DMS153 treated with DMSO at 0.1 percent for 48 hours (cell line): ENCODE data around the gene TEX48.
A peak's percentile ranks its signal among the peaks of the same experiment; 100 is the strongest.

Experiments
- DNase-seq: peaks from one replicate; lab custom pipeline; 2025; ENCODE audit not compliant: unreplicated experiment; lab: John Stamatoyannopoulos, UW

The TEX48 gene

DNA sequence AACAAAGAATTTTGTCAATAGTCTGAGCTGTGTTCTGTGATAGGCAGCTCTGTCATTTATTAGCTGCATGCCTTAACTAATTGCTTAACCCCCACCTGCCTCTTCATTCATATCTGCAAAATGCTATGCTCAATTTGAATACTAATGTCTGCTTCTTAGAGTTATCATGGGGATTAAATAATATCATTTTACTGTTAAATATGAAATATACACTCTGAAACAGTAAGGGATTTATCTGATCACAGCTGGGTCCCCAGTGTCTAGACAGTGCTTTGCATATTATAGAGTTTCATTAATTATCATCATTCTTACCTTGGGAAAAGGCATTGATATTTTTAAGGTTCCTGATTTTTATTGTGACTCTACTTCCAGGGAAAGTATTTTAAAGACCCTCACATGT is 12.0 kb downstream of the TEX48 start:
- DNase-seq: no peak

DNA sequence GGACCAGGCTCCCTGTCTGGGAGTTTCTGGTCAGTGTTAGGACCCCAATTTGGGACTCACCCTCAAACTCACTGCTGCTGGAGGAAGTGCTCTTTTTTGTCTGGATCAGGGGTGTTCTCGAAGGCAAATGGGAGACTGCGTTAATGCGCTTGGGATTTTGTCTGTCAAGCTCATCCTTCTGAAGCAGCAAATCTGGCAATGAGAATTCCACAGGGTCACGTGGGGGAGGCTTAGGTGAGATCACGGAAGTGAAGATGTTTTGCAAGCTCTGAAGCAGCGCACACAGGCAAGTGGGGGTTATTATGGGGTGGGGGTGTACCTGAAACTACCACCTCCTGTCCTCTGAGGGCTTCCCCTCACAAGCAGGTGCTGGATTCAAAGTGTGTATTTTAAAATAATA is 13.8 kb downstream of the TEX48 start:
- DNase-seq: no peak

DNA sequence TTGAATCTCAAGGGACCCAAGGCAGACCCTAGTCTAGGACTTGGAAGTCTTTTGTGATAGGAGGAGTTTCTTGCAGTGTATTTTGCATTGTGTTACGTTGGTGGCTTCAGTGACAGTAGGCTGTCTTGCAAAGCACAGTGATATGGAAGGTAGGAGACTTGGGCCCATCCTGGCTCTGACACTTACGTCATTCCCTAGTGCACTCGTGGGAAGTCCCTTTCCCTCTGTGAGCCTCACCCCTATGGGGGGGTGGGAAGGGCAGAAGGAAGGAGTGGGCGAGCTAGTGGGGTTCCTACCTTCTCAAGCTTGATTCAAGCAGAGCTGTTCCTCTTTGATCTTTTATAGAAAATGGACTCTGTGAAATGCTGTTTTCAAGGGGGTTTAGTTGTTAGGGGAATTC is 15.1 kb downstream of the TEX48 start:
- no peak for DNase-seq

DNA sequence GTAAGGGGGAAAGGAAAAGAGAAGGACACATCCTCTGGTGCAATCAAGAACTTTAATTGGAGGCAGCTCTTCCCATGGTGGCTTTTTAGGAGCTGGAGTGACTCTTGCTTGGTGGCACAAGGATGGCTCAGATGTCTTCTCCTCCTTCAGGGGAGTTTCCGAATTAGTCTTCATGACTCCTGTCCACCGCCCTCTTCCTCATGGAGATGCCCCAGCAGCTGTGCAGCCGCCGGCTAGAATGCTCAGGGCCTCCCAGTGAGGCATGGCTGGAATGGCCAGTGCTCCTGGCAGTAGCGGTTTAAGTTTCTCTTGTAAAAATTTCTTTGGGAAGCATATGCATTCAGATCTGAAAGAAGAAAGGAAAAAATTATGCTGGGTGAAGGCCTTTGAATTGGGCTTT is 15.6 kb downstream of the TEX48 start:
- no peak for DNase-seq

DNA sequence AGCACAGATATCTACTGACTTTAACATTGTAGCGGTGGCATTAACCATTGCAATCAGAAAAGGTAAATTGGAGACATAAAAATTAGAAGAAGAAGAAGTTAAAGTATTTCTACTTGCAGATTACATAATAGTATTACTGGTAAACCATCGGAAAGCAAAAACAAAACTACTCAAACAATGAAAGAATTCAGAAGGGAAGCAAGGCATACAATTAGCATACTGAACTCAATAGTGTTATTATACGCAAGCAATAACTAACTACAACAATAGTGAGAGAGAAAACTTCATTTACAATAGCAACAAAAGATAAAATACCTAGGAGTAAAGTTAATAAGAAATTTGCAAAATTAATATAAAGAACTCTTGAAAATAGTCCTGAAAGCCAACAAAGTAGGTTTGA is 17.8 kb downstream of the TEX48 start:
- DNase-seq: no peak

DNA sequence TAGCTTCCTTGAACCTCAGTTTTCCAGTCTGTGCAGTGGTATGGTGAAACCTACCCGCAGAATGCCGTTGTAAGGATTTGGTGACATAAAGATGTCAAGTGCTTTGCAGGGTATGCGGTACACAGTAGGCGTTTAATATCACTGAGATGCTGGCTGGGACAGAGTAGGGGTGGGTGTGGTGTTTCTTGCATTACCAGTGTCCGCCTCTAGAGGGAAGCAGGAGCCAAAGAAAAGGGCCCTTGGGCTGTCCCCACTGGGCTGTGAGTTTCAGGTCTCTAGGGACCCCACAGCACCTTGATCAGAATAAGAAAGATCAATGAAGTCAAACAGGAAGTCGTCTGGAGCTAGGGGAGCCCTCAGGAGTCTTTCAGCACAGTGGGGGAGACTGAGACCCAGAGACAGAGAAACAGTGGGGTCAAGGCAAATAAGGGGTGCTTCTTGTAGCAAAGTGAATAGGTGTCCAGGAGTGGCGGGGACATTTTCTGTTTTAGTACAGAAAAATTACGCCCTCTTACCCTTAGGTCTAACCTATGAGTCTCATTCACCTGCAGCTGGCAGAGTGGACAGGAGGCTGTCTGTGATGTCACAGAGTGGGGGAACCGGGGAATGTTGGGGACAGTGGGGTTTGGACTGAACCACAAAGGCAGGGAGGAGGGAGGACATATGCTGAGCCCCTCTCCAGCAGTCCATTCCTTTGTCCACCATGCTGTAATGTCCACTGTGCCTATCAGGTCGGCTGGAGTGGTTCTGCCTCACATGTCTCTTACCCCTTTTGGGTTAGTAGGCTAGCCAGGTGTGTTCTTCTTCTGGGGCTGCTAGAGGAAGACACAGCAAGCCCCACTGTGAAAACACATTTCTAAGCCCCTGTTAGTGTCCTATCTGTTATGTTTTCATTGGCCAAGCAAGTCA is 19.7 kb downstream of the TEX48 start:
- DNase-seq: peak; percentile 45

DNA sequence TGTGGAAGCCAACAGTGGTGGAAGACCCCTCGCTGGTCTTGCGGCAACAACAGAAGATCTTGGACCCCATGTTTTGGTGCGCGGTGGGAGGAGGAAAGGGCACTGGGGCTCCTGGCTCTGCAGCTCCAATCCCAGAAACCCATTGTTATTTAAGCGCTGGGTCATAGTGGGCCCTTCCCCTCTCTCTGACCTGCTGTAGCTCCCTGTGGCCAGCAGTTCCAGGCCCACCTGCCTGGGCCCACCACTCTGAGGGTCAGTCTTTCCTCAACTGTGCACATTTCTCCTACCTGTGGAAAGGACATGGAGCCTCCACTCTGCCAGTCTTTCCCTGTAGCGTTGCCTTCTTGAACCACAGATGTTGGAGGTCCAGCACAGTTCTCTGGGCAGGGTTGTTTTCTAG is 24.3 kb downstream of the TEX48 start, which contains the start of gene TEX53:
TSS of gene TEX53 (minus strand) at position 101 of the 400 bp plus-strand sequence. CDS start at position 70, 31 bp downstream.
- no peak for DNase-seq

DNA sequence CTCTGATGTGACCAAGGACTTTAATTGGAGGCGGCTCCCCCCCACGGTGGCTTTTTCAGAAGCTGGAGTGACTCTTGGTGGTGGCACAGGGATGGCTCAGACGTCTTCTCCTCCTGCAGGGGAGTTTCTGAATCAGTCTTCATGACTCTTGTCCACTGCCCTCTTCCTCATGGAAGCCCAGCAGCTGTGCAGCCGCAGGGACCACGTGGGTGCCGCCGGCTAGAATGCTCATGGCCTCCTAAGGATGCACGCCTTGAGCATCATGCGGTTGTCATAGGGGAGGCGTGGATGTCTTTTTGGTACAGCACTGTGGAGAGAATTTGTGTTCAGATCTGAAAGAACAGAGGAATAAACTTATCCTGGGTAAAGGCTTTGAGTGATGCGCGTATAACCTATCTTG is 25.7 kb downstream of the TEX48 start:
- DNase-seq: no peak

DNA sequence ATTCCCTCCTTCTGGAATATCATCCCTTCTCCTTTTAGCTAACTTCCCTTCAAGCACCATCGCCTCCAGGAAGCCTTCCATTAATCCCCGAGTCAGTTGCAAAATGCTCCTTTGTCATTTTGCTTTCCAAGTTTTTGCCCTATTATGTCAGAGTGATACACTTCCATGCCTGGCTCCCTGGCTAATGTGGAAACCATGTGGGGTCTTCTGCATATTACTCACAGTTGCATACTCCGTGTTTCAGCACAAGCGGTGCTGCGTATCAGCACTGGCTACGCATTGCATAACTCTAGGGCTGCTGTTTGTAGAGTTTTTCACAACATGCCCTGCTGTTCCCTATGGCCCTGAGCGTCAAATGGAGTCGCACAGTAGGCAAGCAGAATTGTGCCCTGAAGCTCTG is 26.3 kb downstream of the TEX48 start:
- DNase-seq: no peak

DNA sequence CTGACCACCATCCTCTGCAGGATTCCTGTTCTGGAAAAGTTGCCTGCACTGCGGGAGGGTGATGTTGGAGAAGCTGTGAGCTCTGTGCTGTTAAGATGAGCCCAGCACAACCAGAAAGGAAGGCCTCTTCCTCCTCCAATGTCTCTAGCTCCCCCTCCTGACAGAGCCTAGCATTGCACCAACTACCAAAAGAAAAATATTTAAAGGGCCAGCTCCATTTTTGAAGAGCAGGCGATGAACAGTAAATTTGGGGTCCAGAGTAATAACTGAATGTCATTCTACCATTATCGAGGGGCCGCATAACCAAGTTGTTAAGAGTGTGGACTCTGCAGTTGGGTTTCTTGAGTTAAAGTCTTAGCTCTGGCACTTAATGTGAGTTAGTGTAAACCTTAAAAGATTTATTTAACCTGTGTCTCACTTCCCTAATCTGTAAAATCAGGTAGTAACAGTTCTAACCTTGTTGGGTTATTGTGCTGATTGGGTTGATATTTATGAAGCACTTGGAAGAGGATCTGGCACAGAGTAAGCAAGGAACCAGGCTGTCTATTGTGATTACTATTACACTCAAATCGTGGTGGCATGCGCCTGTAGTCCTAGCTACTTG is 28.3 kb downstream of the TEX48 start:
- DNase-seq: peak; percentile 34

DNA sequence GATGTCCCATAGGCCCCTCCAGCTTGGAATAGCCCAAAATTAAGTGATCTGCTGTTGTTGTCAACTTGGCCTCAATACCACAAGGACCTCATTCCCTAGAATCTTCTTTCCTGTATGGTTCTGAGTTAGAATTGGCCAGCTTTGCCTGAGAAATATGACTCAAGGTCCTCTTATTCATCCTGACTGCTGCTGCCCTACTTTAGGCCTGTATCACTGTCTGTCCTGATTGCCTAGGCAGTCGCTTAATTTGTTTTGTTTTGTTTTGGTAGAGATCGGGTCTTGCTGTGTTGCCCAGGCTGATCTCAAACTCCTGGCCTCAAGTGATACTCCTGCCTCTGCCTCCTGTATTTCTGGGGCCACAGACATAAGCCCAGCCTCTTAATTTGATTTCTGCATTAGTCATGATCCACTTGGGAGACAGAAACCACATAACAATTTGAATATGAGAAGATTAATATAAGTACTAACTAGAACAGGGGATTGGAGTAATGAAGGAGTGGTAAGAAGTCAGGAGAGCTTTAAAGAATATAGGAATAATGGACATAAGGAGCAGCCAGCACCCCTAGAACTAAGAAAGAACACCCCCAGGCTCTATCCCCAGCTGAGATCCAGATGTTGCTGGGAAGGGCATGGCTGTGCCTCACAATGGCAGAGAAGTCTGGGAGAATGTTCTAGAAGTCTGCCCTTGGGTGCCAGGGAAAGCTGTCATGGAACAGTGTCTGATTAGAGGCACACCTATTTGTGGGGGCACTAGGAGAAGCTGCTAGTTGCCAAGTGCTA is 29.0 kb downstream of the TEX48 start:
- DNase-seq: no peak

DNA sequence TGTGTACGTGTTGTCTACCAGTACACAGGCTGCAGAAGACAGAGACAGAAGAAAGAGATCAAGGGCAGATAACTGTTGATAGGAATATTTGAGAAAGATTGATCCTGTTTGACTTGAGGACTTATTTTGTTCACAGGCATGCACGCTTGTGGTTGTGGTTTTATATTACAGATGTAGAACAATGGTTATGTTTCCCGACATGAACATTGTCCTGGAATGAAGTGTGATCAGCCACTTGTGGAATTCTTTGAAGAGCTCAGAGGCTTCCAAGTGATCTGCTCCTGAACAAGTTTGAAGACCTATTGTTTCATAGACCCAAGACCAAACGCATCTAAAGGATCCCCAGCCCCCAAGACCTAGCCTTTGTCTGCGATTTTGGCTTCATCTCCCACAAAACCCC is 38.1 kb downstream of the TEX48 start:
- DNase-seq: no peak

DNA sequence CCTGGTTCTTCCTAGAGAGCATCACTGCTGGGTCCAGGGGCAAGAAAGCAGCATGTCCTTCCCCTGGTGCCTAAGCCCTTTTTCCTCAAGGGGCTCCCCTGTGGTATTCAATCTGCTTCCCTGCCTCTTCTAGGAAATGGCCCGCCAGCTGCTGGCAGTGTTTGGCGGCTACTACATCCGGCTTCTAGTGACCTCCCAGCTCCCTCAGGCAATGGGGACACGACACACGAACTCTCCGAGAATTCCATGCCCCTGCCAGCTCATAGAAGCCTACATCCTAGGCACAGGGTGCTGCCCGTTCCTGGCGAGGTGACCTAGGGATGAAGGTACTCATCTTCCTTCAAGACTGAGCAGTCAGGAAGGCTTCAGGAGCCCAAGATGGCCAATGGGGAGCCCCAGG is 39.0 kb downstream of the TEX48 start:
- DNase-seq: no peak

DNA sequence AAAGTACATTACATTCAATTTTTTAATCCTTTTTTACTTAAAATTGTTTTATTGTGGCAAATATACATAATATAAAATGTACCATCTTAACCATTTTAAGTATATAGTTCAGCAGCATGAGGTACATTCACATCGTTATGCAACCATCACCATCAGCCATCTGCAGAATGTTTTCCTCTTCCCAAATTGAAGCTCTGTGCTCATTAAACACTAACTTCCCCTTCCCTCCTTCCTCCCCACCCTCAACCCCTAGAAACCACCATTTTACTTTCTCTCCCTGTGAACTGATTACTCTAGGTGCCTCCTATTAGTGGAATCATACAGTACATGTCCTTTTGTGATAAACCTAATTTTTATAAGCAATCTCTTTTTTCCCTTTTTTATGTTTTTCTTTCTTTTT is 40.0 kb downstream of the TEX48 start:
- no peak for DNase-seq

DNA sequence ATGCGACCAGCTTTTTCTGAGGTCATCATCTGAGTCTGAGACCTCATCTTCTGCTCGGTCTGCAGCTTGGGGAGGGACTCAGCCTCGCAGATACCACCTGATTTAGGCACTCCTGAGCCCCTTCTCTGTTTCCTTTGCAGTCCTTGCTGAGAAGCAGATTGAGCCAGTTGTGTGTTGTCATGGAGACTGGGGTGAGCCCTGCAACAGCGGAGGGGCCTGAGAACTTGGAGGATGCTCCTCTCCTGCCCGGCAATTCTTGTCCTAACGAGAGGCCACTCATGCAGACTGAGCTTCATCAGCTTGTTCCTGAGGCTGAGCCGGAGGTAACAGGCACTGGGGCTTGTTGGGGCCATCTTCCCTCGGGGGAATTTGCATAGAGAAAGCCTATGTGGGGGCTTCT is 43.6 kb downstream of the TEX48 start:
- DNase-seq: no peak

DNA sequence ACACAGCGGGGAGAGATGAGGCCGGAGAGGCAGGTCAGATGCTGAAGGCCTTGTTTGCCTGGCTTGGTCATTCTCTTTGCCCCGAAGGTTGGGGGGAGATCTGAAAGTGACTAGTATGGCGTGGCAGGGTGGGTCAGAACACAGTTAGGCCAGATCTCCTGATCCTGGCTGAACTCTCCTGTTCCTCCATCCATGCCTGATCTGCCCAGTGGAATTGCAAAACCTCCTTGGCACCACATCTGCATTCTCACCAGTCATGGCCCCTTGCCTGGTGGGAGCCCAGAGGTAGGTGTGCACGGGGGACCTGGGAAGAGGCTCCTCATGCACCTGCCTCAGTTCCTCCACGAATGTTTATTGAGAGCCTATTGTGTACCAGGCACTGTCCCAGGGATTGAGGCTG is 47.6 kb downstream of the TEX48 start:
- DNase-seq: no peak

DNA sequence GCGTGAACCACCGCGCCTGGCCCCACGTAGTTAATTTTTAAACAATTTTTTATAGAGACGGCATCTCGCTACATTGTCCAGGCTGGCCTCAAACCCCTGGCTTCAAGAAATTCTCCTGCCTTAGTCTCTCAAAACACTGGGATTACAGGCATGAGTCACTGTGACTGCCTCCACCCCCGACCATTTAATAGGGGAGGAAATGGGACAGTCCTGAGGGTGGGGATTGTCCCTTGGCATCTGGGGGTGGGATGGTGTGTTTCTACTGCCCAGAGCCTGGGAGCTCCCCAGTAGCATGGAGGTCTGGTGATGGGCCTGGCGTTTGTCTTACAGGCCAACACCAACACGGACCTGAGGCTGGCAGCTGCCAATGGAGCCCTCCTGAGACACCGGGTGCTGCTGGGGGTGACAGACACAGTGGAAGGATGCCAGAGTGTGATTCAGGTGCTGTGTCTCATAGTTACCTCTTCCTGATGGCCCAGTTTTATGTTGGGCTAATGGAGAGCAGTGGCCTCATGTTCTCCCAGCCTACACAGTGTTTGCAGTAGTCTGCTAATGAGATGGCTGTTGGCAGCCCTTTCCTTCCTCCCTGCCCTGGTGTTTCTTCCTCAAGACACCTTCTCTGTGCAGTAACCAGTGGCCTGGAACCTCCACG is 48.4 kb downstream of the TEX48 start:
- no peak for DNase-seq

DNA sequence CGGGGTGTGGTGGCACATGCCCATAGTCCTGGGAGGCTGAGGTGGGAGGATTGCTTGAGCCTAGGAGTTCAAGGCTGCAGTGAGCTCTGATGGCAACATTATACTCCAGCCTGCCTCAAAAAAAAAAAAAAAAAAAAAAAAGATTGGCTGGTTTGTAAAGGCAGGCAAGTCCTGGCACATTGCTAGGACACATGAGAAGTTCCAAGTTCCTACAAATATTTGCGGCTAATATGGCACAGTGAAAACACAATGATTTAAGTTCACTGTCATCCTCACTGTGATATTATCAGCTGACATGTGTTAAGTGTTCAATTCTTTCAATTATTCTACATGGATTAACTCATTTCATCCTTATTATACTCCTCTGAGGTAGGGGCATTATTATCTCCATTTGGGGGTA is 50.8 kb downstream of the TEX48 start:
- no peak for DNase-seq

DNA sequence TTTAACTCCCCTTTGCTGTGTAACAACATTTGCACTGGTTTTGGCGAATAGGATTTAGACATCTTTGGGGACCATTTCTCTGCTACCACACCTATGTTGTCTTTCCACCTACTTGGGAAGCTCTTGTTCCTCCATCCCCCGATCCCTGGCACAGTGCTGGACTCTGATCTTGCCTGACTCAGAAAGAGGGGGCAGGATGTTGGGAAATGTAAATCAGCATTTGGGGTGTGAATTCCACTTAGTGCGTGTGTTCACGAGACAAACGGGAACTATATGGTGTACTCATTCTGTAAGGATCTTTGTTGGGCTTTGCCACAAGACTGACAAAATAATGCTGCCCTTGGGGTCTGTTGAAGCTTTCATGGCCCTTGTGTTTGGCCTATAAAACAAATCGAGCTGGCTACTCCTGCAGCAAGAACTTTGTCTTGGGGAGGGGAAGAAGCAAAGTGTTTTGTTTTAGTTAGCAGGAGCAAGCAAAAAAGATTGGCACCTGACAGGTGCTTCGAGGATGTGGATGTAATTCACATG is 52.4 kb downstream of the TEX48 start:
- no peak for DNase-seq

DNA sequence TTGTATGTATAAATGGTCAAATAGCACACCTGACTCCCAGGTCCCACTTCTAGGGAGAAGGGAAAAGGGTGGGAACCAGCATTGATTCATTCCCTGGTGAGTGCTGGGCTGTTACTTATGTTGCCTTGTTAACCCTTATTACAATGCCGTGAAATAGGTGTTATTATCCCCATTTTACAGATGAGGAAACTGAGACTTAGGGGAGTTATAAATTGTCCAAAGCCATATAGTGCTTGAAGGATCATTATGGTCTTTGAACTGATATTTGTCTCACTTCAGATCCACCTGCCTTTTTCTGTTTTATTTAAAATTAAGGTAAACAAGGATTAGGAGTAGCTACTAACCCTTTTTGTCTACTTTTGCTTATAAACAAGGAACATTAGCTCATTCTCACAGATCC is 54.4 kb downstream of the TEX48 start:
- no peak for DNase-seq

DNA sequence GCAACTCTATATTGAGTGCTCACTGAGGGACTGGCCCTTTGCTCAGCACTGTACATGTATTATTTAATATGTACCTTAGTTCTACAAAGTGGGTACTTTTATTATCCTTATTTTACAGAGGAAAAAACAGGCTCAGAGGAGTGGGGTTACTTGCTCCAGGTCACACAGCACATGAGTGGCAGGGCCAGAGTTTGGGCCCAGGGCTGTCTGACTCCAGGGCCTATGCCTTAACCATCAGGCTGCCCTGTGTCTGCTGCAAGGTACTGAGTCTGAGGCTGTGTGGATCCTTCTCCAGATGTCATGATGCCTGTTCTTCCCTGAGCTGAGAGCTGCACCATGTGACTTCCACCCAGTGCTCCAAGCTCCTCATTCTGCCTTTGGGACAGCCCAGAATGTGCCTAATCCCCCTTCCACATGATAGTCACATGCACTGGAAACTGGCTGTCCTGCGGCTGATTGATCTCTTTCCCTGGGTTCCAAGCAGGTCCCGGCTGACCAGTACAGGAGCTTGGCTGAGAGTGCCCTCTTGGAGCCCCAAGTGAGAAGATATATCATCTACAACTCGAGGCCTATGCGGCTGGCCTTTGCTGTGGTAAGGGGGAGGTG is 55.5 kb downstream of the TEX48 start:
- no peak for DNase-seq
